ENCODE measurements around the gene CNN2.
A peak's percentile ranks its signal among the peaks of the same experiment; 100 is the strongest.

Gene CNN2

GRCh38 chr19:1025960-1026782 lies at the start of gene CNN2:
CNN2 (plus strand) TSS chr19:1026608; CDS start chr19:1026662, 54 bp downstream.
- DNase-seq = peak; percentile 81

- DNase-seq = no peak
These were observed 49.3 kb upstream of the CNN2 start for GRCh38 chr19:977058-977464.

- DNase-seq = no peak
These were observed 47.1 kb upstream of the CNN2 start for GRCh38 chr19:979318-979741.

GRCh38 chr19:980133-980998 lies 46.0 kb upstream of the CNN2 start:
- no peak for DNase-seq

- DNase-seq = peak; percentile 74
These were observed 43.7 kb upstream of the CNN2 start for GRCh38 chr19:982567-983170.

GRCh38 chr19:984165-984967 lies 42.0 kb upstream of the CNN2 start, which contains the start of gene WDR18:
WDR18 (plus strand) TSS chr19:984345; CDS start chr19:984354, 9 bp downstream.
- peak; percentile 94 for DNase-seq

GRCh38 chr19:986083-986482 lies 40.3 kb upstream of the CNN2 start:
- no peak for DNase-seq

GRCh38 chr19:988081-988480 lies 38.3 kb upstream of the CNN2 start:
- DNase-seq = no peak

GRCh38 chr19:988510-988909 lies 37.9 kb upstream of the CNN2 start:
- no peak for DNase-seq

GRCh38 chr19:989381-990081 lies 36.9 kb upstream of the CNN2 start:
- no peak for DNase-seq

GRCh38 chr19:990119-990571 lies 36.3 kb upstream of the CNN2 start:
- no peak for DNase-seq

GRCh38 chr19:990746-991145 lies 35.7 kb upstream of the CNN2 start:
- DNase-seq = no peak

- DNase-seq = peak; percentile 53
These were observed 35.1 kb upstream of the CNN2 start for GRCh38 chr19:991174-991931.

GRCh38 chr19:991932-992669 lies 34.3 kb upstream of the CNN2 start:
- no peak for DNase-seq

GRCh38 chr19:992670-993055 lies 33.7 kb upstream of the CNN2 start:
- DNase-seq = no peak

- DNase-seq = no peak
These were observed 33.0 kb upstream of the CNN2 start for GRCh38 chr19:993361-993830.

GRCh38 chr19:993831-994393 lies 32.5 kb upstream of the CNN2 start:
- DNase-seq = no peak

- no peak for DNase-seq
These were observed 31.9 kb upstream of the CNN2 start for GRCh38 chr19:994516-994915.

- no peak for DNase-seq
These were observed 31.2 kb upstream of the CNN2 start for GRCh38 chr19:995051-995827.

Measured in hematopoietic multipotent progenitor cell treated with erythropoietin and hydrocortisone succinate and interleukin-3 and kit ligand, for 6 days (in vitro differentiated cells).